ENCODE measurements around the gene ATP1A4.

Gene ATP1A4

DNA sequence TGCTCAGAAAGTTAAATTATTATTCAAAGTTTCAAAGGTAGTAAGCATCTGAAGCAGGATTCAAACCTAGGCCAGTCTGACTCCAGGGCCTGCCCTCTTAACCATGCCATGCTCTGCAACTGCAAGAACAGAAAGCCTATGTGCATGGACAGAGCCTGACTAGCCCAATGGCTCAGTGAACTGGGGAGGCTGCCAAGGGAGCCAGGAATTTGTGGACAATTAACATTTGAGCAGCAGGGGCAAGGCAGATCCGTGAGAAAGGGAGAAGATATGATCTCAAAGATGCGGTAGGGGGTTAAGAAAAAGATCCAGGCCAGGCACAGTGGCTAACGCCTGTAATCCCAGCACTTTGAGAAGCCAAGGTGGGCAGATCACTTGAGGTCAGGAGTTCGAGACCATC is 6.5 kb upstream of the ATP1A4 start:
- DNase-seq (ENCODE audit: low read depth): no peak

GRCh38 chr1:160146107-160146506 is 5.3 kb upstream of the ATP1A4 start:
- no peak for DNase-seq (ENCODE audit: low read depth)

- DNase-seq (ENCODE audit: low read depth): no peak
Observed at GRCh38 chr1:160148121-160148520, 3.3 kb upstream of the ATP1A4 start.

GRCh38 chr1:160149233-160149632 is 2.2 kb upstream of the ATP1A4 start:
- DNase-seq (ENCODE audit: low read depth): no peak

GRCh38 chr1:160149716-160150115 is 1.7 kb upstream of the ATP1A4 start:
- DNase-seq (ENCODE audit: low read depth): no peak

GRCh38 chr1:160154790-160155189 is 3.4 kb downstream of the ATP1A4 start:
- DNase-seq (ENCODE audit: low read depth): no peak

GRCh38 chr1:160156361-160156760 is 5.0 kb downstream of the ATP1A4 start:
- DNase-seq (ENCODE audit: low read depth): no peak

DNA sequence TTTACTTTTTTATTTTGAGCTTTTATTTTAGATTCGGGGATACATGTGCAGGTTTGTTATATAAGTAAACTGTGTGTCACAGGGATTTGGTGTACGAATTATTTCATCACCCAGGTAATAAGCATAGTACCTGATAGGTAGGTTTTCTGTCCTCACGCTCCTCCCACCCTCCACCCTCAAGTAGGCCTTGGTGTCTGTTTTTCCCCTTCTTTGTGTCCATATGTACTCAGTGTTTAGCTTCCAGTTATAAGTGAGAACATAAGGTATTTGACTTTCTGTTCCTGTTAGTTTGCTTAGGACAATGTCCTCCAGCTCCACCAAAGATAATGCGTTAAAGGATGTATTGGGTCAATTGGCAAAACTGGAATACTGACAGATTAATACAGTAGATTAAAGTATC is 5.8 kb downstream of the ATP1A4 start:
- DNase-seq (ENCODE audit: low read depth): no peak

GRCh38 chr1:160158031-160158430 is 6.6 kb downstream of the ATP1A4 start:
- DNase-seq (ENCODE audit: low read depth): no peak

- DNase-seq (ENCODE audit: low read depth): no peak
Observed at GRCh38 chr1:160158534-160158933, 7.1 kb downstream of the ATP1A4 start.

- DNase-seq (ENCODE audit: low read depth): no peak
Observed at GRCh38 chr1:160159846-160160245, 8.4 kb downstream of the ATP1A4 start.

- no peak for DNase-seq (ENCODE audit: low read depth)
Observed at GRCh38 chr1:160161965-160162705, 10.7 kb downstream of the ATP1A4 start.

GRCh38 chr1:160162931-160163330 is 11.5 kb downstream of the ATP1A4 start:
- DNase-seq (ENCODE audit: low read depth): no peak

GRCh38 chr1:160163615-160164014 is 12.2 kb downstream of the ATP1A4 start:
- no peak for DNase-seq (ENCODE audit: low read depth)

GRCh38 chr1:160164121-160164520 is 12.7 kb downstream of the ATP1A4 start:
- no peak for DNase-seq (ENCODE audit: low read depth)

- no peak for DNase-seq (ENCODE audit: low read depth)
Observed at GRCh38 chr1:160166166-160166868, 14.9 kb downstream of the ATP1A4 start.

GRCh38 chr1:160167056-160167455 is 15.7 kb downstream of the ATP1A4 start:
- no peak for DNase-seq (ENCODE audit: low read depth)

GRCh38 chr1:160167580-160167979 is 16.2 kb downstream of the ATP1A4 start:
- peak; percentile 1 for DNase-seq (ENCODE audit: low read depth)

- DNase-seq (ENCODE audit: low read depth): no peak
Observed at GRCh38 chr1:160168016-160168415, 16.6 kb downstream of the ATP1A4 start.

DNA sequence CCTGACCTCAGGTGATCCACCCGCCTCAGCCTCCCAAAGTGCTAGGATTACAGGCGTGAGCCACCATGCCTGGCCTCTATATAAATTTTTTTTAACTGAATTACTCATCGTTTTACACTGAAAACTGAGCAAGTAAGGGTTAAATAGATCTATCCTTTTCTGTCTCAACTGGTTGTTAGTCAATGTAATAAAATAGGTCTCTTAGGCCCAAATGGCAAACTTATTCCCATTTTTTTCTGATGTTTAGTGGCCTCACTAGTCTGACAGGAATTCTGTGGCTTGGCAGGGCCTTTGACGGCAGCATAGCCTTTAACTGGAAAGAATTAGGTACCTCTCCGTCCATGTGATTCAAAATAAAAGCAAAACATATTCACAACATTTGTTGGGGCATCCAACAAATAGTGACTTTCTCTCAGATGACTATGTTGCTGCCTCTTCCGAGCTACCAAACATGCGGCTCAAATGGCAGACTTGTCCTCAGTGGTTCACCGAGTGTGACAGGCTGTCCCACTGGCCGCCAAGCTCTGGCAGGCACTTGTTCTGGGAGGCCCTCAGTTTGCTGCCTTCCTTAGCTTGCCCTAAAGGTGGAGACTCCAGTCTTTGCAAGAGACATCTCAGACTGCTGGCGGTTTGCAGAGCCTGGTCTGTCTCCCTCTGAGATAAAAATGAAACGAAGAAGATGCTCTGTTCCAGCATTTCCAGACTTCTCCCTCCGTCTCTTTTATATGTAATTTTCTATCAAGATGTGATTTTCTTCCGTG is 17.4 kb downstream of the ATP1A4 start:
- no peak for DNase-seq (ENCODE audit: low read depth)

GRCh38 chr1:160169553-160170399 is 18.4 kb downstream of the ATP1A4 start:
- DNase-seq (ENCODE audit: low read depth): no peak

DNA sequence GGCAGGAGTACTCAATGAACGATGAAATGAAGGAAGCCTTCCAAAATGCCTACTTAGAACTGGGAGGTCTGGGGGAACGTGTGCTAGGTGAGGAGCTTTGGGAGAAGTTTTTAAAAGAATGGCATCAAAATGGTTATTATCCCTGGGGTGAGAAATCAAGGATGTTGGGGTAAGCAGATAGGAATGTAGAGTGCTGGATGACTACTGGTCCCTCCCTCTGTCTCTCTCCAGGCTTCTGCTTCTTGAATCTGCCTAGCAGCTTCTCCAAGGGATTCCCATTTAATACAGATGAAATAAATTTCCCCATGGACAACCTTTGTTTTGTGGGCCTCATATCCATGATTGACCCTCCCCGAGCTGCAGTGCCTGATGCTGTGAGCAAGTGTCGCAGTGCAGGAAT is 20.0 kb downstream of the ATP1A4 start:
- DNase-seq (ENCODE audit: low read depth): no peak

All from activated T-cell treated with anti-CD3 and anti-CD28 coated beads for 24 hours (primary cell).